OCI-LY7 (cell line): ENCODE results near the gene ESR2. TPM values are rescaled to one million over a fixed set of nuclear protein-coding genes. Genes with fewer than 3 reads are reported as not detected.
A peak's percentile ranks its signal among the peaks of the same experiment; 100 is the strongest.

Experiments
- BruUV-seq: library from RNA; stranded (reverse); fragments of 400-500 nt; replicated peaks from 2 replicates; lab custom pipeline; 2021; lab: Mats Ljungman, UMichigan
- CTCF ChIA-PET: fragments of 300-600 bp; sonication (Branson Sonifier 250); formaldehyde crosslinking; loops from one replicate; lab custom pipeline; 2022; ENCODE audit warnings: antibody characterized with exemption; ENCODE audit not compliant: unreplicated experiment; lab: Charles Lee
- POLR2A ChIA-PET: fragments of 300-600 bp; sonication (Branson Sonifier 250); formaldehyde crosslinking; loops from one replicate; lab custom pipeline; 2022; ENCODE audit warnings: antibody characterized with exemption; lab: Charles Lee
- DNase-seq: peaks from one replicate; pipeline ENCODE4 v3.0.0-alpha.2; 2015; ENCODE audit warnings: low spot score
- H2AFZ ChIP-seq: fragments of 200-600 bp; sonication (generic), shearing (Covaris generic); 2 replicates; pipeline ENCODE4 v1.6.1; 2014; ENCODE audit warnings: mild to moderate bottlenecking, antibody characterized with exemption, low read length, moderate library complexity
- H3K27ac ChIP-seq: fragments of 200-600 bp; sonication (generic); 2 replicates; pipeline ENCODE4 v1.5.1; 2014; ENCODE audit warnings: mixed run types, low read depth, mild to moderate bottlenecking, moderate library complexity, low read length, inconsistent platforms; ENCODE audit not compliant: poor library complexity, severe bottlenecking
- H3K36me3 ChIP-seq: fragments of 200-600 bp; sonication (generic); 2 replicates; pipeline ENCODE4 v1.6.1; 2014; ENCODE audit warnings: mild to moderate bottlenecking, antibody characterized with exemption, low read length, moderate library complexity, mixed read lengths; ENCODE audit not compliant: insufficient read depth
- H3K4me1 ChIP-seq: fragments of 200-600 bp; sonication (generic); 2 replicates; pipeline ENCODE4 v1.5.1; 2014; ENCODE audit warnings: mild to moderate bottlenecking, low read length; ENCODE audit not compliant: insufficient read depth, poor library complexity, severe bottlenecking
- H3K4me2 ChIP-seq: fragments of 200-600 bp; sonication (generic); 2 replicates; pipeline ENCODE4 v1.6.1; 2014; ENCODE audit warnings: mild to moderate bottlenecking, low read length
- H3K4me3 ChIP-seq: fragments of 200-600 bp; sonication (generic); 2 replicates; pipeline ENCODE4 v1.5.1; 2014; ENCODE audit warnings: mild to moderate bottlenecking, low read depth, low read length; ENCODE audit not compliant: poor library complexity, severe bottlenecking
- H3K79me2 ChIP-seq: fragments of 200-600 bp; sonication (generic); 2 replicates; pipeline ENCODE4 v1.6.1; 2016; ENCODE audit warnings: low read depth, mild to moderate bottlenecking, low read length, moderate library complexity, mixed read lengths; ENCODE audit not compliant: insufficient read depth
- H3K9me2 ChIP-seq: fragments of 200-600 bp; sonication (generic); 2 replicates; pipeline ENCODE4 v1.6.1; 2016; ENCODE audit warnings: mild to moderate bottlenecking, low read length, mixed read lengths; ENCODE audit not compliant: insufficient read depth
- H3K9me3 ChIP-seq: fragments of 200-600 bp; sonication (generic); 2 replicates; pipeline ENCODE4 v1.6.1; 2014; ENCODE audit warnings: mild to moderate bottlenecking, mixed run types, low read length, mixed read lengths
- H4K20me1 ChIP-seq: fragments of 200-600 bp; sonication (generic); 2 replicates; pipeline ENCODE4 v1.6.1; 2014; ENCODE audit warnings: mild to moderate bottlenecking, antibody characterized with exemption, low read length, moderate library complexity, mixed read lengths; ENCODE audit not compliant: insufficient read depth
- CTCF ChIP-seq: fragments of 200-600 bp; sonication (generic); conservative IDR thresholded peaks from 2 replicates; pipeline ENCODE4 v1.5.1; 2014; ENCODE audit warnings: mild to moderate bottlenecking, antibody characterized with exemption, low read length, moderate library complexity, mixed read lengths
- EZH2phosphoT487 ChIP-seq: fragments of 200-600 bp; sonication (generic); IDR thresholded peaks from 2 replicates; pipeline ENCODE4 v1.6.1; 2018; ENCODE audit warnings: low read depth, borderline replicate concordance, mild to moderate bottlenecking, mixed run types, antibody characterized with exemption, low read length, moderate library complexity, mixed read lengths
- intact Hi-C: fragments of 100-400 bp; cut with micrococcal nuclease; formaldehyde crosslinking; loops from one replicate; pipeline ENCODE4 v1.10.0; 2022; ENCODE audit not compliant: unreplicated experiment
- total RNA-seq, 2 experiments: library from RNA; depleted of rRNA in 1 of 2; stranded (reverse); fragments of >200 nt in 1 of 2; shearing (Covaris generic) in 1 of 2; gene quantifications; 2 replicates each; pipeline ENCODE4 v1.2.3, GENCODE V29; 2014 to 2022

The ESR2 gene
- total RNA-seq, 2 experiments from 2014 or later, result 13.4 to 37.7 TPM

- no TSS peak for BruUV-seq
- peak; percentile 56 for DNase-seq
- H3K9me3 ChIP-seq, result no peaks in the 10 kb centered on the region
- TF ChIP-seq EZH2phosphoT487 (no peak), CTCF (no peak)
- peaks cover 7% of the 10 kb centered on the region; the same call in 1 of the 2 replicates for H4K20me1 ChIP-seq
- H3K4me3 ChIP-seq, result peak overlapping the region; percentile 78
- ChIA-PET CTCF (no interaction called here), POLR2A (interaction anchor here (1.0 to 2.5 kb wide), 6 partner anchors 9 to 66 kb away, joined by 3 to 8 read pairs (median 4); partner anchors contain the start of gene ESR2)
- H2AFZ ChIP-seq, result no peak overlapping the region; the same call in 1 of the 2 replicates
- intact Hi-C loops, result loop anchor here (5.0 to 10.0 kb wide), 2 partner anchors 380 to 1073 kb away; partner anchors contain the start of gene SYNE2
- peaks cover 76% of the 10 kb centered on the region for H3K79me2 ChIP-seq
- H3K9me2 ChIP-seq, result no peaks in the 10 kb centered on the region
- H3K4me2 ChIP-seq, result peak overlapping the region; percentile 84
- H3K36me3 ChIP-seq, result peaks cover 56% of the 10 kb centered on the region
- H3K4me1 ChIP-seq, result peaks cover 56% of the 10 kb centered on the region
- peak overlapping the region; percentile 98 for H3K27ac ChIP-seq
Observed at GRCh38 chr14:64232095-64232838, 61.9 kb downstream of the ESR2 start.

DNA sequence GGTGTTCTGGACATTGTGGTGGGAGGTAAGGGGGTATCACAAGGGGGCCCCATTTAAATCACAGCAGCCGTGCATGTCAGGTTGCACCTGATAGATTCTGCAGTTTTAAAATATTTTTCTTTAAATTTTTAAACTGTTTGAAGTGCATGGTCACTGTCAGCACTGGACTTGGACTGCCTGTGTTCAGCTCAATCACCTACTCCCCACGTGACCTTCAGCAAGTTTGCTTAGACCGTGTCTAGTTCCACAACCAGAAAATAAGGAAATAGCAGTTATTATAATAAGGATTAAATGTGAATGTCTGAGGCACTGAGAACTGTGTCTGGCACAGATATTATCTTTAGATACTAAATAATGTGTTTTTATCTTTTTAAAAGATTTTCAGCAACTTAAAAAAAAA lies 64.7 kb downstream of the ESR2 start:
- no peak overlapping the region for H3K4me2 ChIP-seq
- CTCF ChIA-PET, result interaction anchor here (0.6 kb wide), 1 partner anchor 66 kb away, joined by 9 read pairs; no protein-coding TSS in a partner anchor
- POLR2A ChIA-PET, result no interaction called here
- BruUV-seq, result no TSS peak
- no peak overlapping the region for H2AFZ ChIP-seq
- H3K4me3 ChIP-seq, result no peak overlapping the region
- no peak overlapping the region for H3K27ac ChIP-seq
- peaks cover 90% of the 10 kb centered on the region for H3K79me2 ChIP-seq
- H3K9me3 ChIP-seq, result no peaks in the 10 kb centered on the region
- TF ChIP-seq EZH2phosphoT487 (no peak), CTCF (no peak)
- peaks cover 7% of the 10 kb centered on the region; the same call in 1 of the 2 replicates for H4K20me1 ChIP-seq
- no peak for DNase-seq
- peaks cover 38% of the 10 kb centered on the region for H3K4me1 ChIP-seq
- no peaks in the 10 kb centered on the region for H3K9me2 ChIP-seq
- peaks cover 83% of the 10 kb centered on the region for H3K36me3 ChIP-seq
- intact Hi-C loops, result no loop called here
